Measurements from ENCODE around the gene EPOP.

The EPOP gene

GRCh38 chr17:38706505-38707216 lies 31.9 kb upstream of the EPOP start:
- DNase-seq (ENCODE audit: insufficient read length, low spot score): no peak
- FAIRE-seq: no peak

GRCh38 chr17:38705803-38706504 lies 31.2 kb upstream of the EPOP start:
- FAIRE-seq (no peak), DNase-seq (ENCODE audit: insufficient read length, low spot score) (peak; percentile 80)

- DNase-seq (ENCODE audit: insufficient read length, low spot score): peak; percentile 51
- no peak for FAIRE-seq
Observed at GRCh38 chr17:38705523-38705802, 30.7 kb upstream of the EPOP start.

GRCh38 chr17:38704606-38705522 lies 30.1 kb upstream of the EPOP start, which contains the start of gene MLLT6:
MLLT6 (plus strand) TSS chr17:38705273; CDS start chr17:38705633, 360 bp downstream.
- DNase-seq (ENCODE audit: insufficient read length, low spot score): peak; percentile 80
- FAIRE-seq: no peak

GRCh38 chr17:38703742-38704605 lies 29.2 kb upstream of the EPOP start:
- DNase-seq (ENCODE audit: insufficient read length, low spot score): no peak
- FAIRE-seq: no peak

- no peak for FAIRE-seq
- no peak for DNase-seq (ENCODE audit: insufficient read length, low spot score)
Observed at GRCh38 chr17:38702916-38703741, 28.4 kb upstream of the EPOP start.

GRCh38 chr17:38702166-38702915 lies 27.6 kb upstream of the EPOP start:
- DNase-seq (ENCODE audit: insufficient read length, low spot score) (peak; percentile 93), FAIRE-seq (no peak)

- peak; percentile 63 for DNase-seq (ENCODE audit: insufficient read length, low spot score)
- no peak for FAIRE-seq
Observed at GRCh38 chr17:38701504-38702165, 26.9 kb upstream of the EPOP start.

GRCh38 chr17:38698760-38699159 lies 24.0 kb upstream of the EPOP start:
- no peak for FAIRE-seq
- DNase-seq (ENCODE audit: insufficient read length, low spot score): no peak

GRCh38 chr17:38697061-38697820 lies 22.5 kb upstream of the EPOP start:
- DNase-seq (ENCODE audit: insufficient read length, low spot score) (no peak), FAIRE-seq (no peak)

- FAIRE-seq (no peak), DNase-seq (ENCODE audit: insufficient read length, low spot score) (no peak)
Observed at GRCh38 chr17:38693700-38694329, 19.1 kb upstream of the EPOP start.

- DNase-seq (ENCODE audit: insufficient read length, low spot score) (no peak), FAIRE-seq (no peak)
Observed at GRCh38 chr17:38691154-38691553, 16.4 kb upstream of the EPOP start.

- DNase-seq (ENCODE audit: insufficient read length, low spot score) (no peak), FAIRE-seq (no peak)
Observed at GRCh38 chr17:38690386-38690785, 15.6 kb upstream of the EPOP start.

- DNase-seq (ENCODE audit: insufficient read length, low spot score): no peak
- no peak for FAIRE-seq
Observed at GRCh38 chr17:38687286-38687685, 12.5 kb upstream of the EPOP start.

- no peak for FAIRE-seq
- DNase-seq (ENCODE audit: insufficient read length, low spot score): no peak
Observed at GRCh38 chr17:38685491-38685890, 10.7 kb upstream of the EPOP start.

- no peak for FAIRE-seq
- DNase-seq (ENCODE audit: insufficient read length, low spot score): no peak
Observed at GRCh38 chr17:38681096-38681495, 6.3 kb upstream of the EPOP start.

- FAIRE-seq: no peak
Observed at GRCh38 chr17:38677819-38678218, 3.1 kb upstream of the EPOP start.

More at GRCh38 chr17:38677819-38678218, 3.1 kb upstream of the EPOP start:
- no peak for DNase-seq (ENCODE audit: insufficient read length, low spot score)

Measured in HTR-8/SVneo (cell line).